ENCODE results near the gene UGT2A2. TPM values are rescaled to one million over a fixed set of nuclear protein-coding genes. Genes with fewer than 3 reads are reported as not detected.

The UGT2A2 gene
- total and polyA plus RNA-seq, 9 donors: not detected

DNA sequence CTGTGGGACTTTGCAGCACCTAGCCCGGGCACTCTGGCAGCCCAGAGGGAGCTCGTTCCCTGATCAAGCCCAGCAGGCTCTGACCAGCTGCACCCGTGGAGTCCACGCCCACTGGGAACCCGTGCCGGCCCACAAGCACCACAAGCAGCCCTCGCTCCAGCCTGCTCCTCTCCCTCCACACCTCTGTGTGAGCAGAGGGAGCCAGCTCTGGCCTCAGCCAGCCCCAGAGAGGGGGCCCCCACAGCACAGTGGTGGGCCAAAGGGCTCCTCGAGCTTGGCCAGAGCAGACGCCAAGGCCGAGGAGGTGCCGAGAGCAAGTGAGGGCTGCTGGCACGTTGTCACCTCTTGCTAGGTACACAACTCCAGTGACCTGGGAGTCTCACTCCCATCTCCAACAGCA is 18.7 kb upstream of the UGT2A2 start:
- Histone ChIP-seq H3K27ac (no peak overlapping the region), H3K36me3 (no peaks in the 10 kb centered on the region), H3K9me3 (no peaks in the 10 kb centered on the region), H3K27me3 (no peaks in the 10 kb centered on the region), H3K4me1 (ENCODE audit: insufficient read depth) (no peaks in the 10 kb centered on the region), H3K4me3 (no peak overlapping the region)
- intact Hi-C loops (cut with DNase I): no loop called here
- no peak for DNase-seq
- WGBS, 3 donors: 83 to 90% (median 87%) methylated on average over 12 of the region's 12 CpGs
- TF ChIP-seq EP300 (IDR thresholded peaks at IDR 0.05): no peak
- TF ChIP-seq, protein P1, sequence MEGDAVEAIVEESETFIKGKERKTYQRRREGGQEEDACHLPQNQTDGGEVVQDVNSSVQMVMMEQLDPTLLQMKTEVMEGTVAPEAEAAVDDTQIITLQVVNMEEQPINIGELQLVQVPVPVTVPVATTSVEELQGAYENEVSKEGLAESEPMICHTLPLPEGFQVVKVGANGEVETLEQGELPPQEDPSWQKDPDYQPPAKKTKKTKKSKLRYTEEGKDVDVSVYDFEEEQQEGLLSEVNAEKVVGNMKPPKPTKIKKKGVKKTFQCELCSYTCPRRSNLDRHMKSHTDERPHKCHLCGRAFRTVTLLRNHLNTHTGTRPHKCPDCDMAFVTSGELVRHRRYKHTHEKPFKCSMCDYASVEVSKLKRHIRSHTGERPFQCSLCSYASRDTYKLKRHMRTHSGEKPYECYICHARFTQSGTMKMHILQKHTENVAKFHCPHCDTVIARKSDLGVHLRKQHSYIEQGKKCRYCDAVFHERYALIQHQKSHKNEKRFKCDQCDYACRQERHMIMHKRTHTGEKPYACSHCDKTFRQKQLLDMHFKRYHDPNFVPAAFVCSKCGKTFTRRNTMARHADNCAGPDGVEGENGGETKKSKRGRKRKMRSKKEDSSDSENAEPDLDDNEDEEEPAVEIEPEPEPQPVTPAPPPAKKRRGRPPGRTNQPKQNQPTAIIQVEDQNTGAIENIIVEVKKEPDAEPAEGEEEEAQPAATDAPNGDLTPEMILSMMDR (IDR thresholded peaks at IDR 0.05): no peak
- TF ChIP-seq POLR2A (IDR thresholded peaks at IDR 0.05): no peak

DNA sequence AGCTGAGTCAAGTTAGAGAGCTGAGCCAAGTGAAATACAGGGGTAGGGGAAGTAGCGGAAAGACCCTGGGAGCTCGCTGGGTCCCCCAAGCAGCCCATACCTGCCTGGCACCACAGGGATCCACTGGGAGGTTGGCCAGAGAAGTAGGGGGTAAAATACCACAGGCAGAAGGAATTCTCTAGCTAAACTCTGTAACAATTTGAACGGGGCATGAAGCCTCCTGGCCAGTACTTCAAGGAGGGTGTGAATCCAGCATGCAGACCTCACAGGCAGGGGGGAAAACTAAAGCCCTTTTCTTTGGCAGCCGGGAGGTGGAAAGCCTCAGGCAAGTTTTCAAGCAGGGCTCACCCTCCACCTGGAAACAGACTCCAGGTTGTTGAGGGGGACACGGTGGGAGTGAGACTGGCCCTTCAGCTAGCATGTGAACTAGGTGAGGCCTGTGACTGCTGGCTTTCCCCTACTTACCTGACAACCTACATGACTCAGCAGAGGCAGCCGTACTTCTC is 17.3 kb upstream of the UGT2A2 start:
- intact Hi-C loops (cut with DNase I): no loop called here
- Histone ChIP-seq H3K4me1 (ENCODE audit: insufficient read depth) (no peaks in the 10 kb centered on the region), H3K27ac (no peak overlapping the region), H3K4me3 (no peak overlapping the region), H3K27me3 (no peaks in the 10 kb centered on the region), H3K36me3 (no peaks in the 10 kb centered on the region), H3K9me3 (no peaks in the 10 kb centered on the region)
- WGBS, 3 donors: 66 to 82% (median 77%) methylated on average over 6 of the region's 6 CpGs
- TF ChIP-seq, protein P1 (IDR thresholded peaks at IDR 0.05): no peak
- TF ChIP-seq POLR2A (IDR thresholded peaks at IDR 0.05) (no peak), EP300 (IDR thresholded peaks at IDR 0.05) (no peak)
- no peak for DNase-seq

DNA sequence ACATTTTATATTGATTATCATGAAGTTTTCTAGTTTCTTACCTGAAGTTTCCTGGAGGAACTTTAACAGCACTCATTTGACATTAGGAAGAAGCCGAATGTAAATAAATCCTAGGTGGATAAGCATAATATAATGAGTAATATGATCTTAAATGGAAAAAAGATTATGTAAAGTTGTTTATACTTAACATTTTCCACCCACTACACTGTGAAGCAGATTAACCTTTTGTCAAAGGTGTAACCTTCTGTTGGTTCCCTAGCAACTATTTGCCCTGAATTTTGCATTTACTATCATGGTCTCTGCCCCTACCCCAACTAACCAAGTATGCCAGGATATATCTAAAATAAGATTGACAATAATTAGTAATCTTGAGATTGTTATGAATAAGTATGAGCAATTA is 13.7 kb upstream of the UGT2A2 start, which contains the start of gene UGT2A1:
Gene UGT2A1, minus strand, starts transcription at position 101 of the 400 bp plus-strand sequence. CDS start 5,603 bp downstream, outside the sequence.
- TF ChIP-seq, protein P1 (IDR thresholded peaks at IDR 0.05): no peak
- no peak for TF ChIP-seq EP300 (IDR thresholded peaks at IDR 0.05)
- no peak for TF ChIP-seq POLR2A (IDR thresholded peaks at IDR 0.05)
- WGBS, 3 donors: 83 to 93% (median 90%) methylated on average over 1 of the region's 1 CpG
- intact Hi-C loops (cut with DNase I): no loop called here

DNA sequence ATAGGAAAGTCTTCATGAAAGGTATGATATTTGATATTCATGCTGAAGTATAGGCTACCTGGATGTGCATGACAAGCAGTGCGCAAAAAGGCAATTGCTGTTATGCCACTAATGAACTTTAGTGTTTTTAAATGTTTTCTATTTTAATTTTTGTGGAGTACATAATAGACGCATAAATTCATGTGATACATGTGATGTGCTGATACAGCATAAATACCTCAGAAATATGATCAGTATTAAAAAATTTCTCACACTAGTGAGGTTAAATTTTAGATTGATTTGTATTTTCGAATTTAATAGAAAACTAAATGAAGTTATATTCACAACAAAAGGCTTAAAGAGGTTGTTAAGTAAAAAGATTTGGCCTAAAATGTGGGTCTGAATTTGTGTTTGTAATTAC is 11.4 kb upstream of the UGT2A2 start:
- no peaks in the 10 kb centered on the region for H3K36me3 ChIP-seq
- H3K27me3 ChIP-seq: no peaks in the 10 kb centered on the region
- intact Hi-C loops (cut with DNase I): no loop called here
- H3K27ac ChIP-seq: no peak overlapping the region
- no peak overlapping the region for H3K4me3 ChIP-seq
- H3K4me1 ChIP-seq (ENCODE audit: insufficient read depth): no peaks in the 10 kb centered on the region
- 46 to 76% (median 62%) methylated on average over 3 of the region's 3 CpGs for WGBS, 3 donors
- H3K9me3 ChIP-seq: no peaks in the 10 kb centered on the region
- no peak for DNase-seq
- TF ChIP-seq POLR2A (IDR thresholded peaks at IDR 0.05) (no peak), EP300 (IDR thresholded peaks at IDR 0.05) (no peak)
- TF ChIP-seq, protein P1 (IDR thresholded peaks at IDR 0.05): no peak

More for the DNA sequence above, 13.7 kb upstream of the UGT2A2 start, which contains the start of gene UGT2A1:
- H3K9me3 ChIP-seq: no peaks in the 10 kb centered on the region
- DNase-seq: no peak
- no peaks in the 10 kb centered on the region for H3K4me1 ChIP-seq (ENCODE audit: insufficient read depth)
- H3K4me3 ChIP-seq: no peak within 1 kb of the TSS
- no peaks in the 10 kb centered on the region for H3K27me3 ChIP-seq
- H3K27ac ChIP-seq: no peak within 1 kb of the TSS
- no peaks in the 10 kb centered on the region for H3K36me3 ChIP-seq
